T-helper 2 cell treated with Interferon-gamma antibody and Interleukin-4, amounts not matched to agents 100 ng/mL and 5 ng/mL, for 36 hours (primary cell): Measurements from ENCODE around the gene CDK19. TPM values are rescaled to one million over a fixed set of nuclear protein-coding genes. Genes with fewer than 3 reads are reported as not detected.

Experiments used
- total RNA-seq: library from RNA; stranded (reverse); gene quantifications from 2 replicates; pipeline ENCODE4 v1.2.3, GENCODE V29; 2022

Gene CDK19
- total RNA-seq, 1 donor from 2014 or later, result 23.8 TPM

Other genes with a start within 250 kb of the CDK19 start
- 101 and 104 TPM in 2 replicates for gene AMD1, start 59.3 kb upstream of the CDK19 start, total RNA-seq
- 119 and 122 TPM in 2 replicates for gene GTF3C6, start 143.2 kb upstream of the CDK19 start, total RNA-seq
- gene RPF2, start 166.6 kb upstream of the CDK19 start, total RNA-seq, result 32.1 and 33.6 TPM in 2 replicates